ENCODE data around the gene DRGX.

DNA sequence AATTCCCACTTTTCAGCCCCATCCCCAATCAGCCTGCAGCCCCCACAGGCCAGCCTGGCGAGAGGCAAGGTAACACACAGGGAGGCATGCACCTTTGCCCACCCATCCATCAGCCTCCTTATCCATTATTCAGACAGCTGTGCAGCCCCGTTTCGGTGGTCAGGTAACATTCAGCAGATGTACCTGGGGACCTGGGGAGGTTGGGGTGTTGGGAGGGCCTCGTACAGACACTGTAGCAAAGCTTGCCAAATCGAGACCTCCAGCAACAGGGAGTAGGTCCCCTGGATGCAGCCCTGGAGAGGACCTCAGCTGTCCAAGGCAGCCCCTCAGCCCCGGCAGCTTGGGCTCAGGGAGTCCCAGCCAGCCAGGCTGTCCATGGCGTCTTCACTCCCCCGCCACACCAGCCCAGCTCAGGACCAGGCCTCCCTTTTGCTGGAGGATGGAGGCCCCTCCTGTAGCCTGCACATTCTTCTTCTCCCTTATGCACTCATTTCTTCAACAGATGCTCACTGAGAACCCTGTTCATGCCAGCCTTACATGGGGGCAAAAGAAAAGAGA lies 8.5 kb upstream of the DRGX start:
- TF ChIP-seq POLR2A (IDR thresholded peaks at IDR 0.05; ENCODE audit: low read length) (no peak), GATA1 (IDR thresholded peaks at IDR 0.05; ENCODE audit: low read depth, low read length) (no peak)
